Measurements from ENCODE around the gene ARAP2.

- TF ChIP-seq TAF1 (IDR thresholded peaks at IDR 0.05; ENCODE audit: low read depth): no peak
- TF ChIP-seq EP300 (IDR thresholded peaks at IDR 0.05; ENCODE audit: borderline replicate concordance): no peak
- TF ChIP-seq RAD21 (IDR thresholded peaks at IDR 0.05; ENCODE audit: low read depth): no peak
- TF ChIP-seq REST (IDR thresholded peaks at IDR 0.05; ENCODE audit: low read depth): no peak
- no peak for TF ChIP-seq CREB1 (IDR thresholded peaks at IDR 0.05; ENCODE audit: low read depth)
- TF ChIP-seq, protein P1, sequence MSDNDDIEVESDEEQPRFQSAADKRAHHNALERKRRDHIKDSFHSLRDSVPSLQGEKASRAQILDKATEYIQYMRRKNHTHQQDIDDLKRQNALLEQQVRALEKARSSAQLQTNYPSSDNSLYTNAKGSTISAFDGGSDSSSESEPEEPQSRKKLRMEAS (IDR thresholded peaks at IDR 0.05): no peak
- no peak for TF ChIP-seq YY1 (IDR thresholded peaks at IDR 0.05; ENCODE audit: low read depth)
- no peak for TF ChIP-seq CEBPB (IDR thresholded peaks at IDR 0.05)
- TF ChIP-seq NFIC (IDR thresholded peaks at IDR 0.05): no peak
- no peak for TF ChIP-seq EGR1 (IDR thresholded peaks at IDR 0.05)
Measured at GRCh38 chr4:36282503-36283030, 38.3 kb upstream of the ARAP2 start.
